Esophagus squamous epithelium (tissue), 5 donors: ENCODE measurements around the gene TMEM129. TPM values are rescaled to one million over a fixed set of nuclear protein-coding genes. Genes with fewer than 3 reads are reported as not detected.

Experiments
- DNase-seq: peaks from one replicate; lab custom pipeline; 2025; lab: John Stamatoyannopoulos, UW
- H3K27ac ChIP-seq, 4 donors: fragments of 200-600 bp; sonication (generic); one replicate each; pipeline ENCODE4 v1.5.1; 2016 to 2019; ENCODE audit warnings: mild to moderate bottlenecking in 1 of 4
- H3K27me3 ChIP-seq, 4 donors: fragments of 200-600 bp; sonication (generic); 1 replicate in 3 of 4; 2 replicates in 1 of 4; pipeline versions ENCODE4 v1.5.1 to v1.6.0; 2017 to 2021; ENCODE audit warnings: antibody characterized with exemption in 1 of 4
- H3K36me3 ChIP-seq, 3 donors: fragments of 200-600 bp; sonication (generic); one replicate each; pipeline ENCODE4 v1.5.1; 2016 to 2019
- H3K4me1 ChIP-seq, 3 donors: fragments of 200-600 bp; sonication (generic); one replicate each; pipeline ENCODE4 v1.5.1; 2017 to 2019
- H3K4me3 ChIP-seq, 4 donors: fragments of 200-600 bp; sonication (generic); 1 replicate in 3 of 4; 2 replicates in 1 of 4; pipeline ENCODE4 v1.5.1; 2016 to 2019; ENCODE audit warnings: mild to moderate bottlenecking in 2 of 4, moderate library complexity in 1 of 4
- H3K9me3 ChIP-seq, 3 donors: fragments of 200-600 bp; sonication (generic); one replicate each; pipeline ENCODE4 v1.5.1; 2016 to 2019
- POLR2A ChIP-seq, 4 donors: fragments of 450-650 bp; IDR thresholded peaks; one replicate each; pipeline ENCODE4 v1.6.1; 2017; ENCODE audit warnings: antibody characterized with exemption in 4 of 4, mild to moderate bottlenecking in 4 of 4, moderate library complexity in 3 of 4
- WGBS, 2 donors: methylation state at CpG; one replicate each; pipeline ENCODE4 v1.1.5; 2018; 5-methylcytosine and 5-hydroxymethylcytosine counted together
- intact Hi-C: fragments of 100-400 bp; cut with DNase I; formaldehyde crosslinking; loops from one replicate; pipeline ENCODE4 v1.15.0; 2022
- total RNA-seq, 4 donors: library from RNA; depleted of rRNA; stranded (reverse); fragments of >200 nt; gene quantifications; one replicate each; pipeline ENCODE4 v1.1.0, GENCODE V29; 2016
- TF ChIP-seq, protein P1 (sequence below), 6 experiments: fragments of 450-650 bp in 4 of 6; fragments of 200-600 bp in 2 of 6; sonication (generic) in 2 of 6; IDR thresholded peaks; one replicate each; pipeline ENCODE4 v1.5.1; 2016 to 2019; ENCODE audit warnings: antibody characterized with exemption in 6 of 6, mild to moderate bottlenecking in 4 of 6, moderate library complexity in 4 of 6
- donor health status: DM: yes; HTN: yes; CAD: no.

Gene TMEM129
- total RNA-seq, 4 donors from 2014 or later: 30.4 to 47.5 (median 38.3) TPM

DNA sequence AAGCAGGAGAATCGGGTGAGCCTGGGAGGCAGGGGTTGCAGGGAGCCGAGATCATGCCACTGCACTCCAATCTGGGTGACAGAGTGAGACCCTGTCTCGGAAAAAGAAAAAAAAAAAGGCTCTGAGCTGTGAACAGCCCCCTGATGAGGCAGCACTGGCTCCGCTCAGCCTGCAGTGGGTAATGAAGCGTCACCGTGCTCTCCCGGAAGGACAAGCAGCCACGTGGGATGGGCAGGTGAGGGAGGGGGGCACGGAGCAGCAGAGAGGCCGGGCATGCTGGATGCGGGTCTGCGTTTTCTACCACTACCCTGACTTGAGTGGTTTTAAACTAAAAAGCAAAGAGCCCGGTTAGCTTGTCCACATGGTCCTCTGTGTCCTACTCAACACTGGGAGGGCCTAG is 15.7 kb upstream of the TMEM129 start:
- DNase-seq: no peak
- H3K36me3 ChIP-seq: peaks cover 17 to 96% (median 34%) of the 10 kb centered on the region in 3 donors

DNA sequence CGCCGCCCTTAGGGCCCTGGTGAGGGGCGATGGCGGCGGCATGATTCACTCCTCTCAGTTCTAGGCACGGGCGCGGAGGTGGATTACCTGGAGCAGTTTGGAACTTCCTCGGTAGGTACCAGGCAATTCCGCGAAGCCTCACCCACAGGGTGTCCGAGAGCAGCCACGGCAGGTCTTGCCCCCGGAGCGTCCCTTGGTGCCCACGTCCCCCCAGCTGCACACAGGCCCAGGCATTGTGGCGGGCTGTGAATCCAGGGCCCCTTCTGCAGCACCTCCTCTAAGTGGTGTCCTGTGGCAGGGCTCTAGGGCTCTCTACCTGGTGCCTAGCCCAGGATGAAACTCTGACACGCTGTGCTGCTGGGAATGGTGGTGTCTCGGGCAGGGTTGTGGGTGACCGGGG is 14.1 kb upstream of the TMEM129 start:
- no peaks in the 10 kb centered on the region for H3K4me1 ChIP-seq
- TF ChIP-seq, protein P1, sequence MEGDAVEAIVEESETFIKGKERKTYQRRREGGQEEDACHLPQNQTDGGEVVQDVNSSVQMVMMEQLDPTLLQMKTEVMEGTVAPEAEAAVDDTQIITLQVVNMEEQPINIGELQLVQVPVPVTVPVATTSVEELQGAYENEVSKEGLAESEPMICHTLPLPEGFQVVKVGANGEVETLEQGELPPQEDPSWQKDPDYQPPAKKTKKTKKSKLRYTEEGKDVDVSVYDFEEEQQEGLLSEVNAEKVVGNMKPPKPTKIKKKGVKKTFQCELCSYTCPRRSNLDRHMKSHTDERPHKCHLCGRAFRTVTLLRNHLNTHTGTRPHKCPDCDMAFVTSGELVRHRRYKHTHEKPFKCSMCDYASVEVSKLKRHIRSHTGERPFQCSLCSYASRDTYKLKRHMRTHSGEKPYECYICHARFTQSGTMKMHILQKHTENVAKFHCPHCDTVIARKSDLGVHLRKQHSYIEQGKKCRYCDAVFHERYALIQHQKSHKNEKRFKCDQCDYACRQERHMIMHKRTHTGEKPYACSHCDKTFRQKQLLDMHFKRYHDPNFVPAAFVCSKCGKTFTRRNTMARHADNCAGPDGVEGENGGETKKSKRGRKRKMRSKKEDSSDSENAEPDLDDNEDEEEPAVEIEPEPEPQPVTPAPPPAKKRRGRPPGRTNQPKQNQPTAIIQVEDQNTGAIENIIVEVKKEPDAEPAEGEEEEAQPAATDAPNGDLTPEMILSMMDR (IDR thresholded peaks at IDR 0.05): no peak
- no peak for TF ChIP-seq POLR2A (IDR thresholded peaks at IDR 0.05)
- H3K27me3 ChIP-seq: no peaks in the 10 kb centered on the region
- H3K27ac ChIP-seq: no peak overlapping the region
- H3K4me3 ChIP-seq: no peak overlapping the region
- intact Hi-C loops: no loop called here
- H3K9me3 ChIP-seq: peaks cover 0 to 30% (median 24%) of the 10 kb centered on the region in 3 donors
- WGBS, 2 donors: 93 to 98% methylated on average over 5 to 9 of the region's 20 CpGs
- no peak for DNase-seq
- peaks cover 18 to 95% (median 26%) of the 10 kb centered on the region in 3 donors for H3K36me3 ChIP-seq

More for the DNA sequence above, 15.7 kb upstream of the TMEM129 start:
- no peaks in the 10 kb centered on the region for H3K27me3 ChIP-seq
- H3K9me3 ChIP-seq: peaks cover 0 to 30% (median 24%) of the 10 kb centered on the region in 3 donors
- WGBS, 2 donors: 92% methylated on average over 12 to 13 of the region's 13 CpGs
- no peak overlapping the region for H3K4me3 ChIP-seq
- H3K27ac ChIP-seq: no peak overlapping the region
- no peak for TF ChIP-seq POLR2A (IDR thresholded peaks at IDR 0.05)
- TF ChIP-seq, protein P1 (IDR thresholded peaks at IDR 0.05): no peak
- intact Hi-C loops: no loop called here
- no peaks in the 10 kb centered on the region for H3K4me1 ChIP-seq

DNA sequence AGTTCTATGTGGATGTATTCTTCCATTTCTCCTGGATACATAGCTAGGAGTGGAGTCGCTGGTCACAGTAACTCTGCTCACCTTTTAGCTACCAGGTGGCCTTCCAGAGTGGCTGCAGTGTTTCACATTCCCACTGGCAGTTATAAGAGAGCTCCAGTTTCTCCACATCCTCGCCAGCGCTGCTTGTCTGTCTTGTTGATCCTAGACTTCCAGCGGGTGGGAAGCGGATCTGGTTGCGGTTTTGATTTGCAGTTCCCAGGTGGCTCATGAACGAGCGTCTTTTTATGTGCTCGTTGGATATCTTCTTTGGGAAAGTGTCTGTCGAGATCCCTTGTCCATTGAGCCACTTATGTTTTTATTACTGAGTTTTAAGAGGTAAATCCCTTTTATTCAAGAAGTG is 11.8 kb upstream of the TMEM129 start:
- Histone ChIP-seq H3K27me3 (no peaks in the 10 kb centered on the region), H3K4me3 (no peak overlapping the region), H3K9me3 (peaks cover 0 to 14% (median 11%) of the 10 kb centered on the region in 3 donors), H3K27ac (no peak overlapping the region), H3K4me1 (peaks cover 10 to 22% (median 17%) of the 10 kb centered on the region in 3 donors), H3K36me3 (peaks cover 13 to 84% (median 21%) of the 10 kb centered on the region in 3 donors)
- TF ChIP-seq, protein P1 (IDR thresholded peaks at IDR 0.05): no peak
- TF ChIP-seq POLR2A (IDR thresholded peaks at IDR 0.05): no peak
- no peak for DNase-seq
- 95 to 97% methylated on average over 10 of the region's 10 CpGs for WGBS, 2 donors
- intact Hi-C loops: no loop called here

DNA sequence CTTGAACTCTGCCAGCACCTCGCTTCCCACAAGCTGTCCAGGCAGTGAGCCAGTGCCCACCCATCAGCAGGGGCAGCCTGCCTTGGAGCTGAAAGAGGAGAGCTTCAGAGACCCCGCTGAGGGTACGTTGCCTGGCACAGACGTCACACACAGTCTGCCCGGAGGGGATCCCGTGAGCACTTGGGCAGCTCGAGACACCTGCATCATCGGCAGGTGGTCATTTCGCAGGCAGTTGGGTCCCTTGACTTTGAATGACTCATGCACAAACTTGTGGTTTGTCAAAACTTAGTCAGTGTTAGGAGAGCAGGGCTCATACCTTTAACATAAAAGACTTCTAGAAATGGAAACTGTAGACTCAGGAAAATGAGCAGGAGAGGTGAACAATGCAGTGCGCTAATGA is 10.1 kb upstream of the TMEM129 start:
- TF ChIP-seq, protein P1 (IDR thresholded peaks at IDR 0.05): no peak
- TF ChIP-seq POLR2A (IDR thresholded peaks at IDR 0.05): no peak
- Histone ChIP-seq H3K9me3 (no peaks in the 10 kb centered on the region), H3K36me3 (peaks cover 5 to 71% (median 9%) of the 10 kb centered on the region in 3 donors), H3K27ac (no peak overlapping the region), H3K4me1 (peaks cover 24 to 39% (median 32%) of the 10 kb centered on the region in 3 donors), H3K27me3 (no peaks in the 10 kb centered on the region), H3K4me3 (no peak overlapping the region)
- intact Hi-C loops: no loop called here
- WGBS, 2 donors: 84 to 89% methylated on average over 3 to 8 of the region's 10 CpGs
- no peak for DNase-seq

DNA sequence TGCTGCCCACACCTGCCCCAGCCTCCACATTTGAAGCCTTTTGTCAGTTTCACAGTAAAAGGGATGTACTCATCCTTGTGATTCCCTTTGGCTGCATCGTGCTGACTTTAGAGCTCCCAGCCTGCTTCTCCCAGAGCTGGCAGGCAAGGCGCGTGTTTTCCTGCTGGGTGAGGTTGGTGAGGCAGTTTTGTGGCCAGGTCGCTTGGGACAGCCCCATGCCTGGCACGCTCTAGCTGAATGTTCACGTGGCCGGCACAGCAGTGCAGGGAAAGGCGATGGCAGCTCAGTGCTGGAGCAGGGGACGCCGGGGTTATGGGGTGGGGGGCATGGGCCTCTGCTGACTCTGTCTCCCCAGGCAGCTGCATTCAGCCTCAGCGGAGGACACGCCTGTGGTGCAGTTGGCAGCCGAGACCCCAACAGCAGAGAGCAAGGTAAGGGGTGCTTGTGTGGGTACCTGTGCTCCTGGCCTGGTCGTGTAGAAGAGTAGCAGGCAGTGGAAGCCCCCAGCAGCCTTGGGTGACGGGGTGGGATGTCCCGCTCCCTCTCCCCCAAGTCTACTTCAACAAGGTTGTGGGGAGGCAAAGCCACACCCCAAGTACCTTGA is 9.5 kb upstream of the TMEM129 start:
- peaks cover 5 to 66% (median 6%) of the 10 kb centered on the region in 3 donors for H3K36me3 ChIP-seq
- DNase-seq: no peak
- WGBS, 2 donors: 76 to 96% methylated on average over 3 to 5 of the region's 16 CpGs
- no peaks in the 10 kb centered on the region for H3K9me3 ChIP-seq
- intact Hi-C loops: no loop called here
- no peak for TF ChIP-seq POLR2A (IDR thresholded peaks at IDR 0.05)
- TF ChIP-seq, protein P1 (IDR thresholded peaks at IDR 0.05): no peak
- no peaks in the 10 kb centered on the region for H3K27me3 ChIP-seq
- no peak overlapping the region for H3K27ac ChIP-seq
- H3K4me1 ChIP-seq: peaks cover 24 to 44% (median 32%) of the 10 kb centered on the region in 3 donors
- no peak overlapping the region for H3K4me3 ChIP-seq
